Esophagus muscularis mucosa (tissue), 4 donors: Measurements from ENCODE around the gene ARPC5L. TPM values are rescaled to one million over a fixed set of nuclear protein-coding genes. Genes with fewer than 3 reads are reported as not detected.
"Not testable (repeated sequence)": the region's sequence is repeated elsewhere in the genome, so short reads cannot be mapped to it uniquely, and the experiment has no call there.

Experiments
- DNase-seq: peaks from one replicate; pipeline ENCODE4 v3.0.0-alpha.2; 2017; ENCODE audit errors: extremely low spot score
- H3K27ac ChIP-seq, 4 donors: fragments of 200-600 bp; sonication (generic); replicated peaks in 1 of 4; 1 replicate in 3 of 4; 2 replicates in 1 of 4; pipeline ENCODE4 v1.5.1; 2016 to 2019; ENCODE audit warnings: mild to moderate bottlenecking in 1 of 4
- H3K27me3 ChIP-seq, 4 donors: fragments of 200-600 bp; sonication (generic); one replicate each; pipeline versions ENCODE4 v1.5.1 to v1.6.0; 2016 to 2019
- H3K36me3 ChIP-seq, 4 donors: fragments of 200-600 bp; sonication (generic); one replicate each; pipeline ENCODE4 v1.5.1; 2016 to 2019
- H3K4me1 ChIP-seq, 4 donors: fragments of 200-600 bp; sonication (generic); one replicate each; pipeline ENCODE4 v1.5.1; 2016 to 2019
- H3K4me3 ChIP-seq, 4 donors: fragments of 200-600 bp; sonication (generic); 1 replicate in 2 of 4; 2 replicates in 2 of 4; pipeline ENCODE4 v1.5.1; 2016 to 2019; ENCODE audit warnings: mild to moderate bottlenecking in 4 of 4, moderate library complexity in 1 of 4
- H3K9me3 ChIP-seq, 4 donors: fragments of 200-600 bp; sonication (generic); 1 replicate in 3 of 4; 2 replicates in 1 of 4; pipeline ENCODE4 v1.5.1; 2016 to 2019
- CTCF ChIP-seq, 3 experiments: fragments of 200-600 bp in 2 of 3; fragments of 450-650 bp in 1 of 3; sonication (generic) in 2 of 3; IDR thresholded peaks; one replicate each; pipeline ENCODE4 v1.5.1; 2017 to 2019; ENCODE audit warnings: antibody characterized with exemption in 3 of 3, mild to moderate bottlenecking in 2 of 3, moderate library complexity in 1 of 3
- EP300 ChIP-seq: sonication (generic); formaldehyde crosslinking; IDR thresholded peaks from one replicate; pipeline ENCODE4 v1.6.1; 2017; ENCODE audit warnings: antibody characterized with exemption
- POLR2A ChIP-seq: fragments of 450-650 bp; IDR thresholded peaks from one replicate; pipeline ENCODE4 v1.6.1; 2017; ENCODE audit warnings: antibody characterized with exemption, moderate library complexity, mild to moderate bottlenecking, low read depth
- POLR2AphosphoS5 ChIP-seq, 2 donors: sonication (generic); formaldehyde crosslinking; IDR thresholded peaks; one replicate each; pipeline ENCODE4 v1.6.1; 2017; ENCODE audit warnings: antibody characterized with exemption in 2 of 2
- WGBS: methylation state at CpG from one replicate; pipeline ENCODE4 v1.1.5; 2018; 5-methylcytosine and 5-hydroxymethylcytosine counted together
- intact Hi-C: fragments of 100-400 bp; cut with DNase I; formaldehyde crosslinking; loops from one replicate; pipeline ENCODE4 v1.15.1; 2023
- total RNA-seq, 4 donors: library from RNA; depleted of rRNA; stranded (reverse); fragments of >200 nt; gene quantifications; one replicate each; pipeline versions ENCODE4 v1.1.0 to v1.2.1, GENCODE V29; 2016

ARPC5L gene
- total RNA-seq, 4 donors from 2014 or later: 23.3 to 28.2 (median 26.7) TPM

DNA sequence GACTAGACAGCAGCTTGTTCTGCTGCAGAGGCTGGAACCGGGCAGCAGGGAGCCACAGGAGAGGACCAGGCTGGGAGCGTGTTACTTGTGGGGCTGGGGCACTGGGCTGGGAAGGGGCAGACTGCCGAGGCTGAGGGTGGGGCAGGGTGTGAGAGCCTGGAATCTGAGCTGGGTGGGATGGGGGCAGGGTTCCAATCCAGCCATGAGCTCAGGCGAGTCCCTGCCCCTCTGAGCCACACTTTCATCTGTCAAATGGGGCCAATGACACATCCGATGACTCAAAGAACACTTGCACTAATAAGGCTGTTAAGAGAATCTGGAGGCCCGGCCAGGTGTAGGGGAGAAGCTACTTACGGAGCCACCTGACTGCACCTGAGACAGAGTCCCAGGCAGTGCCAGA lies 27.3 kb upstream of the ARPC5L start:
- peaks cover 33 to 54% (median 50%) of the 10 kb centered on the region in 4 donors for H3K4me1 ChIP-seq
- intact Hi-C loops: no loop called here
- no peaks in the 10 kb centered on the region for H3K9me3 ChIP-seq
- no peak overlapping the region for H3K4me3 ChIP-seq
- no peaks in the 10 kb centered on the region for H3K36me3 ChIP-seq
- DNase-seq: no peak
- 57% methylated on average over 7 of the region's 7 CpGs for WGBS
- H3K27ac ChIP-seq: peak overlapping the region; percentile 55 to 74 (median 58)
- TF ChIP-seq CTCF (IDR thresholded peaks at IDR 0.05) (no peak), POLR2A (no peak), EP300 (no peak), POLR2AphosphoS5 (IDR thresholded peaks at IDR 0.05) (no peak)
- H3K27me3 ChIP-seq: no peaks in the 10 kb centered on the region

- no peaks in the 10 kb centered on the region for H3K27me3 ChIP-seq
- H3K9me3 ChIP-seq: no peaks in the 10 kb centered on the region
- no peak for DNase-seq
- no peak overlapping the region for H3K4me3 ChIP-seq
- TF ChIP-seq CTCF (IDR thresholded peaks at IDR 0.05) (no peak), POLR2AphosphoS5 (IDR thresholded peaks at IDR 0.05) (peak; percentile 19 to 36), POLR2A (no peak)
- peaks cover 33 to 58% (median 52%) of the 10 kb centered on the region in 4 donors for H3K4me1 ChIP-seq
- intact Hi-C loops: no loop called here
- no peaks in the 10 kb centered on the region for H3K36me3 ChIP-seq
- peak overlapping the region; percentile 55 to 74 (median 58) for H3K27ac ChIP-seq
- WGBS: 55% methylated on average over 4 of the region's 13 CpGs
Observed at GRCh38 chr9:124835026-124835557, 26.8 kb upstream of the ARPC5L start.

DNA sequence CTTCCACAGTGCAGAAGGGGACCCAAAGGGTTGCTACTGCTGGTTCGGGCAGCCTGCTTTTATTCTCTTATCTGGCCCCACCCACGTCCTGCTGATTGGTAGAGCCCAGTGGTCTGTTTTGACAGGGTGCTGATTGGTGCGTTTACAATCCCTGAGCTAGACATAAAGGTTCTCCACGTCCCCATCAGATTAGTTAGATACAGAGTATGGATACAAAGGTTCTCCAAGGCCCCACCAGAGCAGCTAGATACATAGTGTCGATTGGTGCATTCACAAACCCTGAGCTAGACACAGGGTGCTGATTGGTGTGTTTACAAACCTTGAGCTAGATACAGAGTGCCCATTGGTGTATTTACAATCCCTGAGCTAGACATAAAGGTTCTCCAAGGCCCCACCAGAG lies 23.8 kb upstream of the ARPC5L start:
- H3K4me3 ChIP-seq, H3K9me3 ChIP-seq, DNase-seq, intact Hi-C loops, H3K27me3 ChIP-seq, H3K36me3 ChIP-seq, H3K27ac ChIP-seq: not testable (repeated sequence)
- 77% methylated on average over 5 of the region's 5 CpGs for WGBS
- peaks cover 21 to 40% (median 35%) of the 10 kb centered on the region in 4 donors for H3K4me1 ChIP-seq

DNA sequence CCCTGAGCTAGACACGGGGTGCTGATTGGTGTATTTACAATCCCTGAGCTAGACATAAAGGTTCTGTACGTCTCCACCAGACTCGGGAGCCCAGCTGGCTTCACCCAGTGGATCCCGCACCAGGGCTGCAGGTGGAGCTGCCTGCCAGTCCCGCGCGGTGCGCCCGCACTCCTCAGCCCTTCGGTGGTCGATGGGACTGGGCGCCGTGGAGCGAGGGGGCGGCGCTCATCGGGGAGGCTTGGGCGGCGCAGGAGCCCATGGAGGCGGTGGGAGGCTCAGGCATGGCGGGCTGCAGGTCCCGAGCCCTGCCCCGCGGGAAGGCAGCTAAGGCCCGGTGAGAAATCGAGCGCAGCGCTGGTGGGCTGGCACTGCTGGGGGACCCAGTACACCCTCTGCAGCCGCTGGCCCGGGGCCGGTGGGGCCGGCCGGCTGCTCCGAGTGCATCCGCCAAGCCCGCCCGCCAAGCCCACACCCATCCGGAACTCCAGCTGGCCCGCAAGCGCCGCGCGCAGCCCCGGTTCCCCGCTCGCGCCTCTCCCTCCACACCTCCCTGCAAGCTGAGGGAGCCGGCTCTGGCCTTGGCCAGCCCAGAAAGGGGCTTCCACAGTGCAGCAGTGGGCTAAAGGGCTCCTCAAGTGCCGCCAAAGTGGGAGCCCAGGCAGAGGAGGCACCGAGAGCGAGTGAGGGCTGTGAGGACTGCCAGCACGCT lies 23.2 kb upstream of the ARPC5L start:
- DNase-seq, H3K27me3 ChIP-seq, H3K9me3 ChIP-seq, H3K36me3 ChIP-seq, intact Hi-C loops, H3K27ac ChIP-seq: not testable (repeated sequence)
- 72% methylated on average over 30 of the region's 52 CpGs for WGBS
- H3K4me3 ChIP-seq: peak overlapping the region; percentile 31 to 48 (median 36)
- H3K4me1 ChIP-seq: peaks cover 20 to 37% (median 32%) of the 10 kb centered on the region in 4 donors

GRCh38 chr9:124839612-124840299 lies 22.2 kb upstream of the ARPC5L start:
- Histone ChIP-seq H3K36me3 (no peaks in the 10 kb centered on the region), H3K4me3 (no peak overlapping the region), H3K27ac (no peak overlapping the region), H3K27me3 (no peaks in the 10 kb centered on the region), H3K4me1 (peaks cover 14 to 28% (median 22%) of the 10 kb centered on the region in 4 donors), H3K9me3 (no peaks in the 10 kb centered on the region)
- no peak for TF ChIP-seq EP300
- peak in 2 of 3 experiments; percentile 26 to 53 for TF ChIP-seq CTCF (IDR thresholded peaks at IDR 0.05)
- intact Hi-C loops: no loop called here
- WGBS: 51% methylated on average over 8 of the region's 12 CpGs
- no peak for DNase-seq
